ENCODE results near the gene DERA.
A peak's percentile ranks its signal among the peaks of the same experiment; 100 is the strongest.
"Not testable (repeated sequence)": the region's sequence is repeated elsewhere in the genome, so short reads cannot be mapped to it uniquely, and the experiment has no call there.

The DERA gene

GRCh38 chr12:15910468-15910863 is 666 bp upstream of the DERA start:
- no peak for DNase-seq

GRCh38 chr12:15911931-15912330 is 799 bp downstream of the DERA start:
- not testable (repeated sequence) for DNase-seq

- DNase-seq, result not testable (repeated sequence)
These were observed 3.0 kb downstream of the DERA start for GRCh38 chr12:15914131-15914530.

GRCh38 chr12:15918066-15918465 is 6.9 kb downstream of the DERA start:
- no peak for DNase-seq

- DNase-seq, result no peak
These were observed 8.3 kb downstream of the DERA start for GRCh38 chr12:15919418-15919817.

- no peak for DNase-seq
These were observed 13.8 kb downstream of the DERA start for GRCh38 chr12:15924956-15925355.

- DNase-seq, result no peak
These were observed 17.2 kb downstream of the DERA start for GRCh38 chr12:15928346-15928745.

- peak; percentile 31 for DNase-seq
These were observed 17.9 kb downstream of the DERA start for GRCh38 chr12:15928870-15929571.

GRCh38 chr12:15931590-15932053 is 20.5 kb downstream of the DERA start:
- DNase-seq, result peak; percentile 62

GRCh38 chr12:15932327-15932726 is 21.2 kb downstream of the DERA start:
- no peak for DNase-seq

GRCh38 chr12:15932971-15933370 is 21.8 kb downstream of the DERA start:
- no peak for DNase-seq

GRCh38 chr12:15933751-15934150 is 22.6 kb downstream of the DERA start:
- no peak for DNase-seq

- no peak for DNase-seq
These were observed 25.6 kb downstream of the DERA start for GRCh38 chr12:15936751-15937150.

GRCh38 chr12:15937902-15938301 is 26.8 kb downstream of the DERA start:
- DNase-seq, result no peak

GRCh38 chr12:15939111-15939510 is 28.0 kb downstream of the DERA start:
- DNase-seq, result no peak

GRCh38 chr12:15942475-15942874 is 31.3 kb downstream of the DERA start:
- no peak for DNase-seq

- DNase-seq, result not testable (repeated sequence)
These were observed 32.4 kb downstream of the DERA start for GRCh38 chr12:15943519-15943918.

GRCh38 chr12:15948461-15948860 is 37.3 kb downstream of the DERA start:
- not testable (repeated sequence) for DNase-seq

GRCh38 chr12:15955281-15955680 is 44.1 kb downstream of the DERA start:
- DNase-seq, result no peak

GRCh38 chr12:15956010-15956409 is 44.9 kb downstream of the DERA start:
- no peak for DNase-seq

- no peak for DNase-seq
These were observed 45.5 kb downstream of the DERA start for GRCh38 chr12:15956413-15957185.

GRCh38 chr12:15962760-15963159 is 51.6 kb downstream of the DERA start:
- DNase-seq, result no peak

- DNase-seq, result no peak
These were observed 52.1 kb downstream of the DERA start for GRCh38 chr12:15963271-15963670.

GRCh38 chr12:15966426-15966825 is 55.3 kb downstream of the DERA start:
- no peak for DNase-seq

Data from NCI-H69 (cell line).